Measurements from ENCODE around the gene KCNIP4.

- TF ChIP-seq CTCF (IDR thresholded peaks at IDR 0.05) (no peak), POLR2A (IDR thresholded peaks at IDR 0.05) (no peak)
Observed at GRCh38 chr4:21415728-21416127, 532.8 kb downstream of the KCNIP4 start.

Data from heart left ventricle (tissue), 13 donors.